Esophagus squamous epithelium (tissue), 4 donors: ENCODE measurements around the gene GRIN2C.

ENCODE experiments used
- CTCF ChIP-seq, 6 experiments: fragments of 450-650 bp in 4 of 6; fragments of 200-600 bp in 2 of 6; sonication (generic) in 2 of 6; IDR thresholded peaks; one replicate each; pipeline ENCODE4 v1.5.1; 2016 to 2019; ENCODE audit warnings: antibody characterized with exemption in 6 of 6, mild to moderate bottlenecking in 4 of 6, moderate library complexity in 4 of 6
- POLR2A ChIP-seq, 4 donors: fragments of 450-650 bp; IDR thresholded peaks; one replicate each; pipeline ENCODE4 v1.6.1; 2017; ENCODE audit warnings: antibody characterized with exemption in 4 of 4, mild to moderate bottlenecking in 4 of 4, moderate library complexity in 3 of 4

GRCh38 chr17:74814453-74814852 lies 45.2 kb downstream of the GRIN2C start:
- no peak for TF ChIP-seq CTCF (IDR thresholded peaks at IDR 0.05)
- TF ChIP-seq POLR2A (IDR thresholded peaks at IDR 0.05), result no peak
